Left renal pelvis (tissue), 4 donors: ENCODE results near the gene PSMB7. TPM values are rescaled to one million over a fixed set of nuclear protein-coding genes. Genes with fewer than 3 reads are reported as not detected.
"Not testable (repeated sequence)": the region's sequence is repeated elsewhere in the genome, so short reads cannot be mapped to it uniquely, and the experiment has no call there.

Experiments
- DNase-seq, 4 donors: peaks; one replicate each; pipeline ENCODE4 v3.0.0-alpha.2; 2013; ENCODE audit warnings: low read depth in 4 of 4, low spot score in 3 of 4
- polyA plus RNA-seq, 4 donors: library from polyadenylated mRNA; unstranded; fragments of 120-200 nt; gene quantifications; one replicate each; pipeline ENCODE4 v1.2.1, GENCODE V29; 2013; ENCODE audit not compliant: insufficient read length in 4 of 4

The PSMB7 gene
- polyA plus RNA-seq, 4 donors, result 185 to 224 (median 209) TPM

DNA sequence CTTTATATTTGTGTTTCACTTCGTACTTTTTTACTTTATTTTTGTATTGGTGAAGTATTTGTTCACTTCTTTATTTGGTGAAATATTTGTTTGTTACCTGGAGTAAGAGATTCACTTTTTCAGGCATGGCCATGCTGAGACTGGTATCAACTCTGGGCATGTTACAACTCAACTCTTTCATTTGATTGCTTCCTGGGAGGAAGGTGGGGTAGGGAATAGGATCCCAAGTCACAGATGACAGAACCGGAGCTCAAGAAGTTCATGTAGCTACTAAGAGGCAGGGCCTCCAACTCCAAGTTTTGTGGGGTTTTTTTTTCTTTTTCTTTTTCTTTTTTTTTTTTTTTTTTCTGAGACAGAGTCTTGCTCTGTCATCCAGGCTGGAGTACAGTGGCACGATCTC, 28.9 kb upstream of the PSMB7 start:
- no peak for DNase-seq

DNA sequence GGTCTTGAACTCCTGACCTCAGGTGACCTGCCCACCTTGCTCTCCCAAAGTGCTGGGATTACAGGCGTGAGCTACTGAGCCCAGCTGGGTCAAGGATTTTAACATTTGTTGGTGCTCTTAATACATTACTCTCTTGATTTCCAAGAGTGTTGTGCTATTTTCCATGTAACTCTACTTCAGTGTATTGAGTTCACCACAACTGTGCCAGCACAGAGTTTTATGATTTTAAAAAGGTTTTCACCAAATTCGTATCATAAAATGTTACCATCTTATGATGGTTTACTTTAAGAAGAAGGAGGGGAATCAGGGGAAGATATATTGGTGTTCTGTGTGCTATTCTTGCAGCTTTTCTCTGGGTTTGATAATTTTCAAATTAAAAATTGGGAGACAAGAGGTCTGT, 28.4 kb upstream of the PSMB7 start:
- DNase-seq, result no peak

DNA sequence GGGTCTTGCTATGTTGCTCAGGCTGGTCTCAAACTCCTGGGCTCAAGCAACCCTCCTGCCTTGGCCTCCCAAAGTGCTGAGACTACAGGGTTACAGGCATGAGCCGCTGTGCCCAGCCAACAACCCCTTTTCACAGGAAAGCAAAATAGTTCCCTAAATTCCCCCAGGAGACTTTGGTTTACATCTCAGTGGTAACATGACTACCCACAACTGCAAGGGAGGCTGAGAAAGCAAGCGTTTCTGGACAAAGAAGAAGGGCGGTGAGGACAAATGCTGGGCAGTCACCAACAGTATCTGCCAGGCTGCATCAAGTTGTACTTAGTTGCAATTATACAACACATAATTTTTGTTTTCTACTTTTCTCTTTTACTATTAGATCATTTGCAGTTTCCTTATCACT, 27.6 kb upstream of the PSMB7 start:
- no peak for DNase-seq

DNA sequence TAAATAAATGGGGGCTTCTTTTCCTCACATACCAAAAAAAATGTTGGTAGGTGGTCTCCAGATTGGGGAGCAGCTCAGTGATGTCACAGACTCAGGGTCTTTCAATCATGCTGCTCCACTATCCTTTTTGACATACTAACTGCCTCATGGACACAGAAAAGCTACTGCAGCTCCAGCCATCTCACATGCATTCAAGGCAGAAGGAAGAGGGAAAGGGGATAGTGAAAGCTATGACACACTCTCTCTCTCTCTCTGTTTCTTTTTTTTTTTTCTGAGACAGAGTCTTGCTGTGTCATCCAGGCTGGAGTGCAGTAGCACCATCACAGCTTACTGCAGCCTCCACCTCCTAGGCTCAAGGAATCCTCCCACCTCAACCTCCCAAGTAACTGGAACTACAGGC, 27.1 kb upstream of the PSMB7 start:
- DNase-seq, result no peak

DNA sequence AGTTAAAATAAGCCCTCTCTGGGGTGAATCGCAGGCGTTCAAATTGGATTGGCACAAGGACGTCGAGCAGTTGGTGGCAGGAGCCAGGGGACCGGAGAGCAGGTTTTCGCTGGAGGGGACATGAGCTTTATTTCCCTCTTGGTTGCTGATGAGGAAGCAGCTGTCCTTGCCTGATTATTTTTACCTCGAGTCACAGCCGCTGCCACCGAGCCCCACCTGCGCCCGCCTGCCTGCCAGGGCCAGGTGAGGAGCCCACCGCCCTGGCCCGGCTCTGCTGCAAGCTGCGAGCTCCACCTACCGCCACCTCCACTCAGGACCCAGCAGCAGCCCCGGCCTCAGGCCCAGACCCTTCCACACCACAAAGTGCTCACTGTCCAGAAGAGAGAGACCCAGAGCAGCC, 26.0 kb upstream of the PSMB7 start:
- no peak for DNase-seq

DNA sequence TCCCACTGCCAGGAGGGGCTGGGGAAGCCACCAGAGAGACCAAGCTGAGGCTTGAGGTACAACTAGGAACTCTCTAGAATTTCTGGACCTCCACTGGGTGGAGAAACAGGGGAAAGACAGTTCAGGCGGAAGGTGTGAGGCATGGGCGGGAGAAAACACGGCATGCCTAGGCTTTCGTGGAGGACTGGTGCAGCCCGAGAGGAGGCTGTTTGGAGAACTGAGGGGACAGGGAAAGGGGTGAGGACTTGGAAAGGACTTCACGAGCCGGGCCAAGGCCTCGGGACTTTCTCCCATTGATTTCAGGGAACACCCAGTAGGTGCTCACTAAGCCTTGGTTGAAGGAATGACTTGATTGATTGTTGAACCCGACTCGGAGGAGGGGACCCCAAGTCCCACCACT, 25.5 kb upstream of the PSMB7 start:
- DNase-seq, result no peak

DNA sequence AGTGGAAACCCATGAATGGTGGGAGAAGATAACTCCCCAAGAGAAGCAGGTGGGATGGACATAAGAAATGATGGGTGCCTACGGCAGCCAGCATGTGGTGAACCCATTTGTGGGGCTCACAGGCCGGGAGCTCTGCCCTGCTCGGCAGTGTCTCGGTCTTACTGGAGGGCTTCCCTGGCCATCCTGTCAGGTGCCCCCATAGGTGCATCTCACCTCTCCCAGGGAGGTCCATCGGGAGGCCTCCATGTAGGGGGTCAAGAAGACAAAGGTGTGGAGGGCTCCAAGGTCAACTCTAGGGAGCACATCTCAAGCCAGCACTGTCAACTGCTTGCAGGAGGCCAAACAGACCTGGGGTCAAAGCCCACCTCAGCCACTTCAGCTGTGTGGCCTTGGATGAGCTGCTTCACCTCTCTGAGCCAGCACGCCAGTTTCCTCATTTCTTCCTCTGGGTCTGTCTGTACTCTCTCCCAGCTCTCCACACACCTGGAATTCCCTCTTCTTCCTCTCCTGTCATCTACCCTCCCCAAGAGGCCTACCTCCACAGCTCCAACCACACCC, 24.5 kb upstream of the PSMB7 start:
- no peak for DNase-seq

DNA sequence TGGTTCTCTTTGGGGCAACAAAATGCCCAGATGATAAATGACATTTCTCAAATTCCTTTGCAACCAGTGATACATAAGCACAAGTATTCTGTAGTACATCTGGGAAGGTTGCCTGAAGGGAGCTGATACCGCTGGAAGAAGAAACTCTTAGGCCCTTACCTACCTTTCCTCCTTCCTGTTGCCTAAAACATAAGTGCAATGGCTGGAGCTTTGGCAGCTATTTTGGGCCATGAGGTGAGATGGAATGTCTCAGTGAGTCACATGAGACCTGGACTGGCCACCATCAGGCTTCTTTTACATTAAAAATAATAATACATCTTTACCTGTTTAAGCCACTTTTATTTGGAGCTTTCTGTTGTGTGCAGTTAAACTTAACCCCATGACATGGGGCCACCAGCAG, 23.8 kb upstream of the PSMB7 start:
- DNase-seq, result no peak

DNA sequence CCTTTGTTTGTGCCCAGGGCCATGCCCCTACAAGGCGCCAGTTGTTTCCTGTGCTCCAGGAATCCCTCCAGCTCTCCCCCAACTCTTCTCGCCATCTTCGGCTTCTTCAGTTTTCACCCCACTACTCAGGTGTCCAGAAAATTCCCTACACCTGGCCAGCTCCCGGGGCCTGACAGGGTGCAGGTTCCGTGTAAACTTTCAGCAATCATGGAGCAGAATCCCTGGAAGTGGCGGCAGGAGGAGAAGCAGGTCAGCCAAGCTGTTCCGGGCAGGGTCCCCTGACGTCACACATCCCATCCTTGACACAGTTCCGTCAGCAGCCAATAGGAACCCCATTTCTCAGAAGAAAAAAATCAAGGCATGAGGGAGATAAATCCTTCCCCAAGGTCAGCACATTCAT, 22.8 kb upstream of the PSMB7 start:
- DNase-seq, result no peak

DNA sequence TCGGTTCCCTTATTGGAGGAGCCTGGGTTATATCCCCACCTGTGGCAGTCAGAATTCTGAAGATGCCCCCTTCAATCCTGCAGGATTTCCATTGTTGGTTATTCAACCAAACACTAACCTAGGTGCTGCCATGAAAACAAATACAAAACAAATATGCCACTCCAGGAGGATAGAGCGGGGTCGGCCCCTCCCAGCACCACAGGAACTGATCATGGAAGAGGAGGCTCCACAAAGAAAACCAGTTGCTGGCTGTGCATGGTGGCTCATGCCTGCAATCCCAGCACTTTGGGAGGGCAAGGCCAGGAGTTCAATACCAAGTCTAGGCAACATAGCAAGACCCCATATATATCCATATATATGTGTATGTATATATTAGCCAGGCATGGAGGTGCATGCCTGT, 21.8 kb upstream of the PSMB7 start:
- DNase-seq, result no peak

DNA sequence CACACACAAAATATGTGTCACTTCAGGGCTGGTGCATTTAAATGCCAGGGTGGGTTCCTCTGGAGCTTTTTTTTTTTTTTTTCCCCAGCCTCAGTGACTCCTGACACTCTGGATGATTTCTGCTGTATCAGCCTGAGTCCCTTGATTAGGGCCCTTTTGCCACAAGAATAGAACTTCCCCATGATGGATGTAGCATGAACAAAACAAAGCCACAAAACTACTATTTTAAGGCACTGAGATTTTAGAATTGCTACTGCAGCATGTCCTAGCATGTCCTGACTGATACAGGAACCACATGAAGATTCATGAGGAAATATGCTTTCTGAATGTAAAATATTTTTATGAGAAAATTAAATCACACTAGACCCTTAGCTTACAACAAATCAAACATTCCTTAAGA, 21.1 kb upstream of the PSMB7 start:
- no peak for DNase-seq

DNA sequence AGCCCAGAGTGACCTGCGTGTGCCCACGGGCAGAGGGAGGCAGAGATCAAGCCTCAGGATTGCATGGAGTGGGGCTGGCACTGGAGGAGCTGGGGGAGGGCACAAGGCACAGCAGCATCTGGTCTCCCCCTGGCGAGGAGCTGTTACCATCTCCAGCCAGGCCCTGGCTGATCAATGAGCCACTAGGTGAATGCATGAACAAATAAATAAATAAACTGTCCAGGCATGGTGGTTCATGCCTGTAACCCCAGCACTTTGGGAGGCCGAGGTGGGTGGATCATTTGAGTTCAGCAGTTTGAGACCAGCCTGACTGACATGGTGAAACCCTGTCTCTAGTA, 14.3 kb upstream of the PSMB7 start:
- DNase-seq, result no peak

DNA sequence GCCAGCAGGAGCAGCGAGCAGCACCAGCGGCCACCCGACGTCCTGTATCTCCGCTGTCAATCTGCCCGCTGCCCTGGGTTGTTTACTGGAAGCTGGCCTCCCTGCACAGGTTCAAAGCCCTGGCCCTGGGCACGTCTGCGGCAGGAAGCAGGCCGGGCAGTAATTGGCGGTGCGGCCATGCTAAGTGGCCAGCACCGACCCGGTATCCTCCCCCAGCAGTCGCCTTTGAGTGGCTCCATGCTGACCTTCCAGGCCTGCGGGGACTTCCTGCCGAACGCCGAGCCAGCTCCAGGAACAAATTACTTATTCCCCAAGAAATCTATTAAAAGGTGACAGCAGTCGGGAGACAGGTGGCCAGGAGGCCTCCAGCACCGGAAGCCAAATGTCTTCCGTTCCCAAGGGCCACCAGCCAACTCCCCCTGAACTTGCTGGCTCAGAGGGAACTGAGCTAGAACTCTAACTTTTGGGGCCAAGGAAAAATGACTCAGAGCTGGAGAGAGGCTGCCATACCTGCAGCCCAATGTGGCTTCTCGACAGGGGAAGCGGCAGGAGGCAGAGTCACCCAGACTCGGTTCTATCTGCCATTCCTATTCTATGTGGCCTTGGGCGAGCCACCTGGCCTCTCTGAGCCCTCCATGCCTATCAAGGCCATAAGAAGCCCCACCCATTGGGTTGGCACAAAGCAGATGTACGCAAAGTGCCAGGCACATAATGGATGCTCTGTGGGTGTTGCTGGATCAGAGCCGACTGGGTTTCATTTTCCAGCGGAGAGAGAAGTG, 13.7 kb upstream of the PSMB7 start:
- DNase-seq, result no peak

DNA sequence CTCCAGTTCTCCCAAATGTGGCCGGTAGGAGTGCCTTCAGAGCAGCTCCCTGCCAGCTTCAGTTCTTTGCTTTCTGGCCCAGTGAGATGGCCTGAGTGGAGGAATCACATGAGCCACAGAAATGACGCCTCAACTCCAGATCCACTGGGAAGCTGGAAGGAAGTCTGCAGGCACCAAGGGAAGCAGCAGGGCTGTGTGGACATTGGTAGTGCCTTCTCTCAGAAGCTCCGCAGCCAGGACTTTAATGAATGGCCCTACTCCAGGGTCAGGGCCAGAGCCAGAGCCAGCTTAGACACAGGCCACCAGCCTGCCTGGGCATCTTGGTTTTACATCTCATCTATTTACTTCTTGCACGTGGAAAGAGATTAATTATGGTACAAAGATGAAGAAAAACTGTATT, 12.0 kb upstream of the PSMB7 start:
- DNase-seq, result no peak

DNA sequence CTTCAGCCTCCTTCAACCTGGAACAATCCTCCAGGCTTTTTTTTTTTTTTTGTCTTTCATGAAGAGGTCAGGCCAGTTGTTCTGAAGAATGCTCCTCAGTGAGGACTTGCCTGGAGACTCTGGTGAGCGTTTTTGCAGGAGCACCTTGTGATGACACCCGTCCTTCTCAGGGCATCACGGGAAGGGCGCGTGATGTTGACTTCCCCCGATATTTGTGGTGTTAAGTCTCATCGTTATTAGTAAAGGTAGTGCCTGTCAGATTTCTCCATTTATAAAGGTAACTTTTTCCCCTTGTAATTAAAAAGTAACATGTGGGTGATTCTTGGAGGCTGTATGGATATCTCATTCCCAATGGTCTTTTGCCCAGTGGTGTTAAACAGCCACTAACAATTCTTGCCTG, 11.1 kb upstream of the PSMB7 start:
- DNase-seq, result no peak

DNA sequence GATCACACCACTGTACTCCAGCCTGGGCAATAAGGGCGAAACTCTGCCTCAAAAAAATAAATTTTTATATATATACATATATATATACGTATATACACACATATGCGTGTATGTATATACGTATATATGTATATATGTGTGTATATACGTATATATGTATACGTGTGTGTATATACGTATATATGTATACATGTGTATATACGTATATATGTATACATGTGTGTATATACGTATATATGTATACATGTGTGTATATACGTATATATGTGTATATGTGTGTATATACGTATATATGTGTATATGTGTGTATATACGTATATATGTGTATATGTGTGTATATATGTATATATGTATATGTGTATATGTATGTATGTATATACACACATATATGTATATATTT, 10.5 kb upstream of the PSMB7 start:
- DNase-seq, result not testable (repeated sequence)

DNA sequence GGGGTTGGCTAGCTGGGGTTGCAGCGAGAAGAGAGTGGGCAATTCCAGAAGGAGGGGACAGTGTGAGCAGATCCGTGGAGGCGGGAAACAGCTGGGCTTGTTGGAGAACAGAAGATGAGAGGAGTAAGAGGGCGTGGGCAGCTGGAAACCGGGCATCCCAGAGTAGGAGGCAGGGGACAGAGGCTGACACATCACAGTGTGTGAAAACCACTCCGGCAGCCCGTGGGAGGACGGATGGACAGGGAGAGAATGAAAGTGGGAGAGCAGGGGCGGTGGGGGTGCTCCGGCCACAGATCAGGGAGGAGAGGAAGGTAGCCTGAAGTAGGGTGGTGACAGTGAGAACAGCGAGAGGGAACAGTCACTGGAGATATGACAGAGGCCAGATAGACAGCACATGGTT, 8.3 kb upstream of the PSMB7 start:
- DNase-seq, result no peak

DNA sequence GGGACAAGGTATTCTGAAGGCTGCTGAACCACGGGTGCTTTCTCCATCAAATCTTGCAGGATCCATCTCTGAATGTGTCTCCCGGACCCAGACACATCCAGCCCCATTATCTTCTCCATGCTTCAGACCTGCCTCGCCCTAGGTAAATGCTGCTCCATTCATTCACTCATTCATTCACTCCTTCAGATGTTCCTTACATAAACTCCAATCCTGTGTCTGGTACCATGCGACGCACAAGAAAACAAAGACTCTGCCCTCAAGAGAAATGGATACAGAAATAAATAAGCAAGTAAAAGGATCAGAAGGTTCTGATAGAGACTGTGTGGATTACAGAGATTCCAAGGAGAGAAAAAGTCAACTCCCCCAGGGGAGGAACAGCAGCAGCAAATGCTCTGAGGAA, 7.9 kb upstream of the PSMB7 start:
- DNase-seq, result no peak

DNA sequence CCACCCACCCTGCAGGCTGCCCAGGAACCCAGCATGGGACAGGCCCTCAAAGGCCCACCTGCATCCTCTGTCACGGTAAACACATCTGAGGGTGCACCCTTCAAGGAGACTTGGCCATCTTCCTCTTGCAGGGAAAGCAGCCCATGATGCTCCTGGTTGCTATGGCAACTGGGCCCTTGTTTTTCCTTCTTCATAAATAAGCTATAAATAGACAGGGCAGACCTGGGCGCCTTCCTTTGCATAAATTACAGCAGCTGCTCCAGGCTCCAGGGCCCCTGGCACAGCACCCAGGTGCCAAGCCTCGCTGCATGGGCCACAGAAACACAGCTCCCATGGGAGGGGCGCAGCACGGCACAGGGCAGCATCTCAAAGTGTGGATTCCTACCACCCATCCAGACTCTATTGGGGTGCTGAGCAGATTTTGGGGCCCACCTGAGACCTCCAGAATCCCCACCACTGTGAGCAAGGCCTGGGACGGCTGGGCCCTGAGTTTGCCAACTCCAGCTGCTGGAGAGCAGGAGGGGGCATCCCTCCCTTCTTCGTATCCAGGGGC, 5.8 kb upstream of the PSMB7 start:
- DNase-seq, result no peak

DNA sequence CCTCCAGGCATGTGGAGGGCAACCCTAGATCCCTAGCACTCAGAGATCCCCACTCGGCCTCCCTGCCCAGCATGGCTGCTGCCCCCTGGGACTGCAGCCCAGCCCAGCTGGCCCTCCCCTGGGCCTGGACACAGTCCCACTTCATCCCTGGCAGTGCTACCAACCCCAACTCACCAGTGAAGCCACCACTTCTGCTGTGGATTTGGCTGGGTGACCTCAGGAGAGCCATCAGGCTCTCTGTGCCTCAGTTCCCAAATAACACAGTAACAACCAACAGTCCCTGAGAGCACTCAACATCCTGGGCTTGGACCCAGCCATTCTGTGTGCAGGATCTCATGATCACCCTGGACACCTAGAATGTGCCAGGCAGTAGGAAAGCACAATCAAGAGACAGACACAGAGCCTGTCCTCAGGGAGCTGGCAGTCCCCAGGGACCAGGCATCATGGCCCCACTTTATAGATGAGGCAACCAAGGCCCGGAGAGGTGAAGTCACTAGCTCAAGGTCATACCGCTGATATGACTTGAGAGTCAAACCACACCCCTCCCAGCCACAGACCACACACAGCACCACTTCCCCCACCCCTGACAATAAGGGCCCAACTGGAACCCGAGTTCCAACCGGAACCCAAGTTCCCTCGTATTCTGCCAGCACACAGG, 4.7 kb upstream of the PSMB7 start:
- no peak for DNase-seq

DNA sequence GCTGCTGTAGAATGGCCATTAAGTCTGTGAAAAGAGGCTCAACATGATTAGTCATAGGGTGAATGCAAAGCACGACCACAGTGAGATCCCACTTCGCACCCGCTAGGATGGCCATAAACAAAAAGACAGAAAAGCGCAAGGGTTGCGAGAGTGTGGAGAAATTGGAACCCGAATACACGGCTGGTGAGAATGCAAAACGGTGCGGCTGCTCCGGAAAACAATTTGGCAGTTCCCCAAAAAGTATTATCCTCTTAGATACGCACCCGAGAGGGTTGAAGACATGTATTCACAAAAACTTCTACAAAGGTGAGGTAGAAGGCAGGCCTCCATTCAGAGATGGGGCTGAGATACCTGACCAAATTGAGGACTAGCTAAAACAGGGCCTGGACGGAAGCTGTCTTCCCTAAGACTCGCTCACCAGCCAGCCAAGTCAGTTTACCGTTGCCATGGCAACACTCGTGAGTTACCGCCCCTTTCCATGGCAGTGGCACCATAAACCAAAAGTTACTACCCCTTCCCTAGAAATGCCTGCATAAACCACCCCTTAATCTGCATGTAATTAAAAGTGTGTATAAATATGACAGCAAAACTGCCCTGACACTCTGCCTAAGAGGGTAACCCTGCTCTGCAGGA, 726 bp upstream of the PSMB7 start:
- DNase-seq, result no peak

DNA sequence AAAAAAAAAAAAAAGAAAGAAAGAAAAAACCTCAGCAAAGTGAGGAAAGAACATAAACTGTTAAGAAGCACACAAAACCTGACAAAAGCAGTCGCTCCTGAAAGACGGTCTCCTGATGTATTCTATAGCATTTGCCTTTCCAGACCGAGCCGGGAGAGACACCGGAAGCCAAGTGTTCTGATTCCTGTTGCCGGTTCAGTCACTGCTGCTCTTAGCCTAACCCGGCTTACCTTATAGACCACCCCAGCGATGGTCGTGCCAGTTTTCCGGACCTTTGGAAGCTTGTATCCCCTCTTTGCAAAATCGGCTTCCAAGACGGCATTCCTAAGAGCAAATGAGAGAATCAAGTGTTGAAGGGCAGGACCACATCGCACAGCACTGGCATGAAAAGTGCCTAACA, 630 bp downstream of the PSMB7 start:
- DNase-seq, result no peak
